Middle frontal gyrus (tissue), 1 donor: Measurements from ENCODE around the gene ACAP1.
"Not testable (repeated sequence)": the region's sequence is repeated elsewhere in the genome, so short reads cannot be mapped to it uniquely, and the experiment has no call there.

ENCODE experiments used
- DNase-seq: peaks from one replicate; pipeline ENCODE4 v3.0.0-alpha.2; 2015; ENCODE audit warnings: low spot score; ENCODE audit errors: extremely low spot score

Gene ACAP1

DNA sequence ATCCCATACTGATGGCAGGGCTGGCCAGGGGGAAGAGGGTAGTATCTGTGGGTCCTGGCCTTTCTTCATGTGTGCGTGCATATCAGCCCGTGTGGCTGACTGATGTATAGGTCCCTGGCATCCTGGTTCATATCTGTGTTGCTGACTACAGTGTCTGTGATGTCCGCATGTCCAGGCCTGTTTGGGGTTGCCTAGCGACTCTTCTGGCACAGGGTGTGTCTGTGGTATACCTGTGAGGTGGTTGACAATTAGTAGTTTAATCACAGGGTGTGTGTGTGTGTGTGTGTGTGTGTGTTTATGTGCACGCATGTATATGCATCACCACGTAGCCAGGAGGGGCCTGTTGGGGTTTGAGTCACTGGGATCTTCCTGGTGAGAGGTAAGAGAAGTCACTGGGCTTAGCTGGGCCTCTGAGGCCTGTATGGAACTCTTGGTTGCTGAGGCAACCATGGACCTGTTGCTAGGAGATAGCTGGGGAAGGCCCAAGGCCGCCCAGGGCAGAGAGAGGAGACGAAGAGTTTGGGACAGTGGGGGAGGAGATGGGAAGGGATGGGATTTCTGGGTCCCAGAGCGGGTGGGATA, 18.0 kb downstream of the ACAP1 start:
- no peak for DNase-seq

DNA sequence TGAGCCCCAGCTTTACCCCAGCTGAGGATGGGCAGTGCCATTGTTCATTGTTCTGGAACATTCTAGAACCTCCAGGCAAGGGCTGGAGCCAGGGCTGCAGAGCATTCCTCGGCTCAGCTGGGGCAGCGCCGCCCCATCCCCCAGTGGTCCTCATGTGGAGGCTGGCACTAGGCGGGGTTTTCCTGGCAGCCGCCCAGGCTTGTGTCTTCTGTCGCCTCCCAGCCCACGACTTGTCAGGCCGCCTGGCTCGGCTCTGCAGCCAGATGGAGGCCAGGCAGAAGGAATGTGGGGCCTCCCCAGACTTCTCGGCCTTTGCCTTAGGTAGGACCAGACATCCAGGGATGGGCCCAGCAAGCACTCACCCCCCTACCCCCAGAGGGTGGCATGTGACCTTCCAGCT, 18.7 kb downstream of the ACAP1 start, which contains the start of gene TMEM95:
Gene TMEM95, plus strand, starts transcription at position 104 of the 400 bp plus-strand sequence. Its CDS starts 49 bp downstream, at position 153.
- DNase-seq, result no peak

DNA sequence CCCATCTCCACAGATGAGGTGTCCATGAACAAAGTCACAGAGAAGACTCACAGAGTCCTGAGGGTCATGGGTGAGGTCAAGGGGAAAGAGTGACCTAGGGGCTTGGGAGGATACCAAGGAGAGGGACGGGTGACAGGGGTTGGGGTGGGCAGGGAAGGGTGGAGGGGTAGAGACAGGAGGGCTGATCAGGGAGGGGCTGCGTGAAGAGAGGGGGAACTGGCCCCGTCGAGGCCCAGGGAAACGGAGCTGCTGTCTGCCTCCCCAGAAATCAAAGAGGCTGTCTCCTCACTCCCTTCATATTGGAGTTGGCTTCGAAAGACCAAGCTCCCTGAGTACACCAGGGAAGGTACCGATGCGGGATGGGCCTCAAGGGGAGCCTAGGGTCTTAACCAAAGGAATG, 19.2 kb downstream of the ACAP1 start:
- DNase-seq, result no peak

DNA sequence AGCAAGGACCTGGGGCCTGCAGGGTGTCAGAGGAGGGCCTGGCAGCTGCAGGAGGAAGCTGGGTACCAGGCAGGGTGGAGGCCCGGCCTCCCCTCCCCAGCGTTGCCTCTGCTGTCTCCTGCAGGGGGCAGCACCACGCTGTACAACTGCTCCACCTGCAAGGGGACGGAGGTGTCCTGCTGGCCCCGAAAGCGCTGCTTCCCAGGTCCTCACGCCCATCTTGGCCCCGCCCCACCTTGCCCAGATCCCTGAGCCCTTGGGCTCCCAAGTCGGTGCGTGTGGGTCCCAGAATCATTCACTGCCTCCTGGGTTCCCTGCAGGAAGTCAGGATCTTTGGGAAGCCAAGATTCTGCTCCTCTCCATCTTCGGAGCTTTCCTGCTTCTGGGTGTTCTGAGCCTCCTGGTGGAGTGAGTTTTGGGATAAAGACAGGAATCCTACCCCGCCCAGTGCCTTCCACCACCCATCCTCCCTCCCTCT, 19.8 kb downstream of the ACAP1 start:
- no peak for DNase-seq

DNA sequence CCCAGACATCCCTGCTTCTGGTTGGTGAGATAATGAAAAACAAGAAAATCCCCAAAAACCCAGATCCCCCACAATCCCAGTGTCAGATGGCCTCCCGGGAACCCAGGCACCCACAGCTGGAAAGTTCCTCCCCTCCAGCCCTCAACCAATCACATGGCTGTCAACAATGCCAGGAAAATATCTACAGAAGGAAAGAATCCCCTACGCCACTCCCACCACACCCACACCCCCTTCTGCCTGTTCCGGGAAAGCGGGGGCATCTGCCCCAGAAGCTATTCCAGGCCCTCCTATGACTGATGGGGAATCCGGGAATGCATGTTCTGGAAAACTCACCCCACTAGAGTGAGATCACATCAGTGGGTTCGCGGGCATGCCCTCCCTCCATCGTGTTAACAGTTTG, 20.4 kb downstream of the ACAP1 start:
- DNase-seq, result no peak

DNA sequence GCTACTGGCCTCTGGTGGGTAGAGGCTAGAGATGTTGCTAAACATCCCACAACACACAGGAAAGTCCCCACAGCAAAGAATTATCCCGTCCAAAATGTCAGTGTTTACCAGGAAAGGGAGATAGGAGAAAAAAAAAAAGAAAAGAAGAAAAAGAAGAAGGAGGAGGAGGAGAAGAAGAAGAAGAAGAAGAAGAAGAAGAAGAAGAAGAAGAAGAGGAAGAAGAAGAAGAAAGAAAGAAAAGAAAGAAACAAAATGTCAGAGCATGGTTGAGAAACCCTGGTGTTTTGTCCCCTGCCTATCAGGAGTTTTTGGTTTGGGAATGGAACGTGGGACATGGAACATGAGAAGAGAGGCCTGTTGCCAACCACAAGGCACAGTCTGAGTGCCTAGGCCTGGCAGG, 21.1 kb downstream of the ACAP1 start:
- DNase-seq, result no peak

DNA sequence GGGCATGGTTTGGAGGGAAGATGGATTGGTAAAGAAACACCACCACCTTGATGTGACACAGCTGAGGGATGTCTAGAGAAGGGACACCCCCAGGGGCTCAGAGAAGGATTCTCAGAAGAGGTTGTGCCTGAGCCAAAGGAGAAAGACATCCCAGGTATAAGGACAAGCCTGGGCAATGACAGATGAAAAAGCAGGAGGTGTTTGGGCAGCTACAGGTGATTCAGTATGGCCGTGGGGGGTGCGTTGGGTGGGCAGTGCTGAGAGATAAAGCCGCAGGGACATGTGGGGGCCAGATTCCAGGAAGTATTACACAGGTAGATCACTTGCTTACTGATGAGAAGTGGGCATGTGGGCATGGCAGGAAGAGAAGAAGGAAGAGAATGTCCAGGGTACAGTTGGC, 25.6 kb downstream of the ACAP1 start:
- no peak for DNase-seq

DNA sequence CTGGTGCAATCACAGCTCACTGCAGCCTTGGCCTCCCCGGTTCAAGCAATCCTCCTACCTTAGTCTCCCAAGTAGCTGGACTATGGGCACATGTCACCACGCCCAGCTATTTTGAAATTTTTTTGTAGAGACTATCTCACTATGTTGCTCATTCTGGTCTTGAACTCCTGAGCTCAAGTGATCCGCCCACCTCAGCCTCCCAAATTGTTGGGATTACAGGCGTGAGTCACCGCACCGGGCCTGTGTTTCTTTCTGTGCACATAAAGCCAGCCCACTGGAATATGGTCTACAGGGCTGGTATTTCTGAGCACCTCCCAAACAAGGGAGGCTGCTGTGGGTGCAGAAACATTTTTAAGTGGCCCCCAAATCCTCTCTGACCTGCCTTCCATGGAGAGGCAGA, 27.0 kb downstream of the ACAP1 start:
- no peak for DNase-seq

DNA sequence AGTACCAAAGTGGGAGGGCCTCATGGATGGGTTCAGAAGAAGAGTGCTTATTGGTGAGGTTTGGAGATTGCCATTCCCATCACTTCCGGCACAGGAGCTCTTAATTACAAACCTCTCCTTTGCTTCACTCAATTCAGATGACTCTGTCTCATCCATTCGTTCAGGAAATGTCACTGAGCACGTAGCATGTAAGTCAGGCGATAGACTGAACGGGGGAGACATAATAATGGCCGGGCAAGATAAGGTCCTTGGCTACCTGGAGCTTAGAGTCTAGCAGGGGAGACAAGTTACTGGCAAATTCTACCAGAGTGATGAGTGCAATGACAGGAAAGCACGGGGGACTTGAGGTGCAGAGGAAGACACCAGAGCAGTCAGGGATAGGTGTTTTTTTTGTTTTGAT, 29.6 kb downstream of the ACAP1 start:
- DNase-seq, result not testable (repeated sequence)

DNA sequence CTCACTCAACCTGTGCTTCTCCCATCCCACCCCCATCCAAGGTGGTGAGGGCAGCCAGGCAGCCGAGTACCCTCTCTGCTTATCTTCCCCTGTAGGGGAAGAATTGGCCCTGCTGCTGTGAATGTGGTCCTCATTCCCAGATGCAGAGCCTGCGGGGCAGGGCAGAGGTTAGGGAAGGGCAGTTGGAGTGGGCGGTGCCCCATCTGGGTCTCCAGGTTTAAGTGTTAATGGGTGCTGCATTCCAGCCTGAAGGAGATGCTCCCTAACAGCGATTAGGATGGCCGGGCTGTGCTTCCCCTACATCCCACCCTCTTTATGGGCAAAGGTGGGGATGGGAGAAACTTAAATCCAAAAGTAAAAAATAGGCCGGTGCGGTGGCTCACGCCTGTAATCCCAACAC, 30.8 kb downstream of the ACAP1 start:
- DNase-seq, result no peak

DNA sequence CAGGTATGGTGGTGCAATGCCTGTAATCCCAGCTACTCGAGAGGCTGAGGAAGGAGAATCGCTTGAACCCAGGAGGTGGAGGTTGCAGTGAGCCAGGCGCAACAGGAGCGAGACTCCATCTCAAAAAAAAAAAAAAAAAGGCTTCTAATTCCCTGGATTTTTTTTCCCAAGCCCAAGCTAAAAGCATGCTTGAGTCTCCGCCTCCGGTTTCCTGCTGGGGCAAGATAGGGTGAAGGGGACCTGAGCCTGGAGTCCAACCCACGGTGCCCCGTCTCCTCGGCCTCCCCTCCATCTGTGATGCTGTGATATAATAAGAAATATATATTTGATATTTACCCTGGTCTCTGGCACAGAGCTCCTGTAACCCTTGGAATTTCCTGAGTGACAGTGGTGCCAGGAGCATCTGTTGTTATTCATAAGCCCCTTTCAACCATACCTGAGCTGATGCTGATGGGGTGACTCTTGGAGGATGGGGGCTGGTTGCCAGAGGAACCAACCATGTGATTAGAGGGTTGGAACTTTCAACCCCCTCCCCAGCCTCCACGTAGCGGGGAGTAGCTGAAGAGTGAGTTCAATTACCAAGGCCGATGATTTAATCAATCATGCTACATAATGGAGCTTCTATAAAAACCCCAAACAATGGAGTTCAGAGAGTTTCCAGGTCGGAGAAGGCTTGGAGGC, 31.7 kb downstream of the ACAP1 start:
- DNase-seq, result no peak

DNA sequence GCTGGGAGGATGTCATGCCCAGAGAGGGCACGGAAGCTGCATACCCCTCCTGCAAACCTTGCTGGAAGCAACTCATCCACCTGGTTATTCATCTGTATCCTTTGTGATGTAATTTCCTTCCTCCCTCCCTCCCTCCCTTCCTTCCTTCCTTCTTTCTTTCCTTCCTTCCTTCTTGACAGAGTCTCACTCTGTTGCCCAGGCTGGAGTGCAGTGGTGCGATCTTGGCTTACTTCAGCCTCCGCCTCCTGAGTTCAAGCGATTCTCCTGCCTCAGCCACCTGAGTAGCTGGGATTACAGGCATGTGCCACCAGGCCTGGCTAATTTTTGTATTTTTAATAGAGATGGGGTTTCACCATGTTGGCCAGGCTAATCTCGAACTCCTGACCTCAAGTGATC, 32.3 kb downstream of the ACAP1 start:
- DNase-seq, result not testable (repeated sequence)

DNA sequence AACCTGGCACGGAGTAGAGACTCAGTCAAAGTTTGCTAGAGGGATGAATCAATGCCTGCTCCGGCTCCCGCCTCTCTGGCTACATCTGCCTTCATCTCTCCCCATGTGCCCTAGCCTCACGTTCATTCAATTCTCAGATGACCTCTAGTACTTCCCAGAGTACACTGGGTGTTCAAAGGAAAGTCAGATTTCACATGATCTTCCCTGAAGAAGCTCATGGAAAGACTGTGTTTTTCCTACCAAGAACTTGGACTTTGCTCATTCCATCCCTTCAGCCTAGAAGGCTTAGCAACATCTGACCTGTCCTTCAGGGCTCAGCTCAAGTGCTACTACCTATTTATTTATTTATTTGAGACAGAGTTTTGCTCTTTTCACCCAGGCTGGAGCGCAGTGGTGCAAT, 33.5 kb downstream of the ACAP1 start:
- no peak for DNase-seq

DNA sequence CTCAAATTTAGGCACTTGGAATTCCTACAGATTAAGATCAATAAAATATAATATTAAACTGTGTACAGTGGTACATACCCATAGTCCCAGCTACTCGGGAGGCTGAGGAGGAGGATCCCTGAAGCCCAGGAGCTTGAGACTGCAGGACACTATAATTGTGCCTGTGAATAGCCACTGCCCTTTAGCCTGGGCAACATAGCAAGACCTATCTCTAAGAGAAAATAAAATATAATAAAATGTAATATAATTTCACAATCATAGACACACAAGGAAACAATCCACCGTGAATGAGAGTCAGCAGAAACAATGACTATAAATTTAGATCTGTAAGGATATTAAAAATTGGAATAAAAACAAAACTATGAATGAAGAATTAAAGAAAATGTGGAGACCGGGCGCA, 34.5 kb downstream of the ACAP1 start:
- DNase-seq, result no peak

DNA sequence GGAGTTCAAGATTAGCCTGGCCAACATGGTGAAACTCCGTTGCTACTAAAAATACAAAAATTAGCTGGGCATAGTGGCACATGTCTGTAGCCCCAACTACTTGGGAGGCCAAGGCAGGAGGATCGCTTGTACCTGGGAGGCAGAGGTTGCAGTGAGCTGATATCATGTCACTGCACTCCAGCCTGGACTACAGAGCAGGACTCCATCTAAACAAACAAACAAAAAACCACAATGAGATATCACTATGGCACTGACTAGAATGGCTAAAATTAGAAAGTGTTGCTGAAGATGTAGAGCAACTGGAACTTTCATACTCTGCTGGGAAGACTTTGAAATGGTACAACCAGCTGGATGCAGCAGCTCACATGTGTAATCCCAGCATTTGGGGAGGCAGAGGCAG, 38.0 kb downstream of the ACAP1 start:
- no peak for DNase-seq

DNA sequence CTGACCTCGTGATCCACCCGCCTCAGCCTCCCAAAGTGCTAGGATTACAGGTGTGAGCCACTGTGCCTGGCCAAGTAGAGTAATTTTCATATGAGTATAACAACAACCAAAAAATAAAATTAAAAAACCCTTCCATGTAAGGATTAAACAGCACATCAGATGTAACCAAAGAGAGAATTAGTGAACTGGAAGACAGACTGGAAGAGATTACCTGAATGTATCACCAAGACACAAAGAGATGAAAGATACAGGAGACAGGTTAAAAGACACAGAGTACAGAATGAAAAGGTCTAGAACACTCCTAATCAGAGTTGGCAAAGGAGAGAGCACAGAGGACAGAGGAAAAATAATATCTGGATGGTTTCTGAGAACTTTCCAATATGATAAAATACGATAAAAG, 42.8 kb downstream of the ACAP1 start:
- no peak for DNase-seq

DNA sequence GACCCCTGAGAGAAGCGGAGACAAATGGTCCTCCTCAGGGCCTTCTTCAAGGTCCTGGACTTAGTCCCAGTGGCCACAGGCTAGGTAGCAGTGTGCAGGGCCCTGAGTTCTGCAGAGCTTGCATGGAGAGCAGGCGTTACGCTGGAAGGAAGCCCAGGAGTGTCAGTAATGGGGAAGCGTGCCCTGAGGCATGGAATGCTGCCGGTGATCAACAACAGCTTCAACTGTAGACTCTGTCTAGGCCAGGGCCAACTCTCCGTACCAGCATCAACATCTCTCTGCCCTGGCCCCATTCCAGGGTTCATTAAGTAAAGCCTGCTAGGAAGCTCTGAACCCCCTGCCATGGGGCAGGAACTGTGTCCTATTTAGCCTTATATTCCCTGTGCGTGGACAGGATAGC, 44.0 kb downstream of the ACAP1 start:
- no peak for DNase-seq

DNA sequence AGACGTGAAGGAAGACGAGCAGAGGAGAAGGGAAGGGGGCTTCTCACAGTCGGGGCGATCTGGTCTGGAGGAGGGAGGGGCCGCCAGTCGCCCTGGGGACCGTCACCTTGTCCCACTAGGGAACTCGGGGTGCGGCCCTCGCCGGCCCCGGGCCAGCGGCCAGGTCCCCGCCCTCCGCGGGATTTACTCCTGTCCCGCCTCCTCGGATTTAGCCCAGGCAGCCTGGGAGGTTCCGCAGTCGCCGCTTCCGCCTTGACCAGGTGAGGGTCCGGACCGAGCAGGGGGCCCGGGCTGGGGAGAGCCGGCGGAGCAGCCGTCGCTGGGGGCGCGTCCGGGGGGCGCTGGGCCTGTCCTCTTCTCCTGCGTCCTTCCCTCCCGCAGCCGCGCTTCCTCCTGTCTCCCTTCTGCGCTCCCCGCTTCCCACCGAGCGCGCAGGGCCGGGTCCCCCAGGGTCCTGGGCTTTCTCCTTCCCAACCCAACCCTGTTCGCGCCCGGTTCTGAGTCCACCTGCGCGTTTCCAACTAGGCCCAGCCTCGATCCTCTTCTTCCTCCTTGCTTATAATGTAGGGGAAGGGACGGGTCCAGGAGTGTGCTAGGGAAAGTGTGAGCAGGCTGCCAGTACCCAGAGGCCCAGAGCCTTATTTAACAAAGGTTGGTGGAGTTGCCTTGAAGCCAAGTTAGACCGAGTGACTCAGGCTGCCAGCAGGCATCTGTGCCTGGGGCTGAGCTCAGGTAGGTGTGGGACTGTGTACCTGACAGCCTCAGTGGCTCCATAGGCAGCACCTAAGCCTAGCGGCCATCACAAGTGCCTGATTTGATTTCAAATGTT, 44.7 kb downstream of the ACAP1 start, which contains the start of gene TNK1:
Gene TNK1, plus strand, starts transcription at position 235 of the 829 bp plus-strand sequence. CDS start 1,838 bp downstream, outside the sequence.
- no peak for DNase-seq

DNA sequence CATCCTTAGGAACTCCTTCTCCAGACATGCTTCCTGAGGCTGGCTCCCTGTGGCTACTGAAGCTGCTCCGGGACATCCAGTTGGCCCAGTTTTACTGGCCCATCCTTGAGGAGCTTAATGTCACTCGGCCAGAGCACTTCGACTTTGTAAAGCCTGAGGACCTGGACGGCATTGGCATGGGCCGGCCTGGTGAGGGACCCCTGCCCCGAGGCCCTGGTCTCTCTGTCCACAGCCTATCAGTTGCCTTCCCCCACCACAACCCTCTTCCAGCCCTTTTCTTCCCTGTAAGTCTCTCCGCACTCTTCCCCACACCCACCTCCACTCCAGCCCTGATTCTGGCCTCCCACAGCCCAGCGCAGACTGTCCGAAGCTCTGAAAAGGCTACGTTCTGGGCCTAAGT, 46.6 kb downstream of the ACAP1 start:
- no peak for DNase-seq

DNA sequence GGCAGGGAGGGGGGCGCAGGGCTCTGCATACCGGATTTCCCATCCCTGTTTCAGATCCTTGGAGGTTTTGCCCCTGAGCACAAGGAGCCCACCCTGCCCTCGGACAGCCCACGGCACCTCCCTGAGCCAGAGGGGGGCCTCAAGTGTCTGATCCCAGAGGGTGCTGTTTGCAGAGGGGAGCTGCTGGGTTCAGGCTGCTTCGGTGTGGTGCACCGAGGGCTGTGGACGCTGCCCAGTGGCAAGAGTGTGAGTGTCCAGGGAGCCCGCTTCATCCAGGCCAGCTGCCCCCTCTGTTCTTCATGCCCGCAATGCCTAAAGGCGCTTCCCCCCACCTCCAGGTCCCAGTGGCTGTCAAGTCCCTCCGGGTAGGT, 47.0 kb downstream of the ACAP1 start:
- no peak for DNase-seq

DNA sequence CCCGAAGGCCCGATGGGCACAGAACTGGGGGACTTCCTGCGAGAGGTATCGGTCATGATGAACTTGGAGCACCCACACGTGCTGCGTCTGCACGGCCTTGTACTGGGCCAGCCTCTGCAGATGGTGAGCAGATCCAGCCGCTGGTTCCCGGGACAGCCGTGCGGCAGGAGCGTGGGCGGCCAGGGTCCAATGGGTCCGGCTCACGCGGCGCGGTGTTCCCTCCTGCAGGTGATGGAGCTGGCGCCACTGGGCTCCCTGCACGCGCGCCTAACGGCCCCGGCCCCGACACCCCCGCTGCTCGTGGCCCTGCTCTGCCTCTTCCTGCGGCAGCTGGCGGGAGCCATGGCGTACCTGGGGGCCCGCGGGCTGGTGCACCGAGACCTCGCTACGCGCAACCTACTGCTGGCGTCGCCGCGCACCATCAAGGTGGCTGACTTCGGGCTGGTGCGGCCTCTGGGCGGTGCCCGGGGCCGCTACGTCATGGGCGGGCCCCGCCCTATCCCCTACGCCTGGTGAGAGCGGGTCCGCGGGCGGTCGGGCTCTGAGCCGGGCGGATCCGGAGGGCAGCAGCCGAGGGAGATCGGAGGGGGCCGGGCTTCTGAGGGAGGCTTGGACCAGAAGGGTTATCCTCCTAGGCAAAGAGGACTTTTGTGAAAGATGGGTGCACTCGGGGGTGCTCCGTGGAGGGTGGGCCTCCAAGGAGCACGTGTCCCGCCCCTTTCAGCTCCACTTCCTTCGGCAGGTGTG, 47.6 kb downstream of the ACAP1 start:
- DNase-seq, result no peak
